ENCODE measurements around the gene AVPR2.

GRCh38 chrX:153861733-153862310 is 42.7 kb upstream of the AVPR2 start:
- TF ChIP-seq EZH2 (IDR thresholded peaks at IDR 0.05; ENCODE audit: borderline replicate concordance, insufficient read depth, low read depth, low read length, poor library complexity, severe bottlenecking) (no peak), CTCF (IDR thresholded peaks at IDR 0.05) (no peak)
